ENCODE data around the gene EPB41.
A peak's percentile ranks its signal among the peaks of the same experiment; 100 is the strongest.
"Not testable (repeated sequence)": the region's sequence is repeated elsewhere in the genome, so short reads cannot be mapped to it uniquely, and the experiment has no call there.

The EPB41 gene

GRCh38 chr1:28928314-28928941 is 14.1 kb downstream of the EPB41 start:
- no peak for DNase-seq

- DNase-seq: no peak
Measured at GRCh38 chr1:28933277-28933676, 18.9 kb downstream of the EPB41 start.

GRCh38 chr1:28933918-28934317 is 19.5 kb downstream of the EPB41 start:
- DNase-seq: no peak

DNA sequence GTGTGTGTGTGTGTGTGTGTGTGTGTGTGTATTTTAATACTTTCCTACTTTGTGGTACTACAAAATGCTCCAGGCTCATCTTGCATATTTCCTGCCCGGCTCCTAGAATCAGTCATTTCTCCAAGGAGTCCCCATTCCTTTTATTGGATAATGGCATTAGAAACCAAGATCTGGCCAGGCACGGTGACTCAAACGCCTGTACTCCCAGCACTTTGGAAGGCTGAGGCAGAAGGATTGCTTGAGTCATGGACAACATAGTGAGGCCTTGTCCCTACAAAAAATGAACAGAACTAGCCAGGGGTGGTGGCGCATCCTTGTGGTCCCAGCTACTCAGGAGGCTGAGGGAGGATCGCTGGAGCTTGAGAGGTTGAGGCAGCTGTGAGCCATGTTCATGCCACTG is 20.3 kb downstream of the EPB41 start:
- DNase-seq: peak; percentile 23

- DNase-seq: no peak
Measured at GRCh38 chr1:28935293-28935692, 20.9 kb downstream of the EPB41 start.

DNA sequence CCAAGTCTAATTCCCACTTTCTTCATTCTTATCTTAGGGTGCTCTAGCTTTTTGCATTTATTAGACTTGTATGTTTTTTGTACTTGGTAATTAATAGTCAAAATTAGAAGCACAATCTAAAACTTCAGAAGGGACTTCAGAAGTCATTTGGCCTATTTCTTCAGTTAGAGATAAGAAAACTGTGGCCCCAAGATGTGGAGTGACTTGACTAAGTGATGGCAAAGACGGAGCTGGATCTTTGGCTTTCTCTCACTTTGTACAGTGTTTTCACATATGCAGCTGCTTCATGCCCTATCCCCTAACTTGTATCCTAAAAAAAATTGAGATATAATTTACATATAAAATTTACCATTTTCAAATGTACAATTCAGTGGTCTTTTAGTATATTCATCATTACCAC is 21.7 kb downstream of the EPB41 start:
- no peak for DNase-seq

DNA sequence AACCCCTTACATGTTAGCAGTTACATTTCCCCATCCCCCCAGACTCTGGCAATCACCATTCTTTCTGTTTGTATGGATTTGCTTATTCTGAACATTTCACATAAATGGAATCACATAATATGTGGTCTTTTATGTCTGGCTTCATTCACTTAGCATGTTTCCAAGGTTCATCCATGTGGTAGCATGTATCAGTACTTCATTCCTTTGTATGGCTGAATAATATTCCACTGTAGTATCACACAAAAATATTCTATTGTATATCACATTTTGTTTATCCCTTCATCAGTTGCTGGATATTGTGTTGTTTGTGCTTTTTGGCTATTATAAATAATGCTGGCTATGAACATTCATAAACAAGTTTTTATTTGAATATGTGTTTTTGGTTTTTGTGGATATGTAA is 22.2 kb downstream of the EPB41 start:
- DNase-seq: no peak

GRCh38 chr1:28943581-28943980 is 29.2 kb downstream of the EPB41 start:
- DNase-seq: not testable (repeated sequence)

DNA sequence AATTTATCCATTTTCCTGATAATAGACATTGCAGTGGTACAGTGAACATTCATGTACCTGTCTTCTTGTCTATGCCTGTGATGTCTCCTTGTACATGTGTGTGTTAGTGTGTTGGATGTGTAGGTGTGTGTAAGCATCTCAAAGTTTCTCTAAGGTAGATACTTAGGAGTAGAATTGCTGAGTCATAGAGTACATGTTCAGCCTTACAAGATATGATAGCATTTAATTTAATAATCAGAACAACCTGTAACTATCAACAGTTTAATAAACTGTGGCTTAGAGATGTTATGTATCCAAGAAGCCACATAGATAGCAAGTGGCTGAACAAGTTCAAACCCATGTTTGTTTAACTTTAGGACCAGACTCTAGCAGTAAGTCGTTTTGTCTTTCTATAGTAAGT is 35.6 kb downstream of the EPB41 start:
- DNase-seq: no peak

- no peak for DNase-seq
Measured at GRCh38 chr1:28950449-28950848, 36.1 kb downstream of the EPB41 start.

DNA sequence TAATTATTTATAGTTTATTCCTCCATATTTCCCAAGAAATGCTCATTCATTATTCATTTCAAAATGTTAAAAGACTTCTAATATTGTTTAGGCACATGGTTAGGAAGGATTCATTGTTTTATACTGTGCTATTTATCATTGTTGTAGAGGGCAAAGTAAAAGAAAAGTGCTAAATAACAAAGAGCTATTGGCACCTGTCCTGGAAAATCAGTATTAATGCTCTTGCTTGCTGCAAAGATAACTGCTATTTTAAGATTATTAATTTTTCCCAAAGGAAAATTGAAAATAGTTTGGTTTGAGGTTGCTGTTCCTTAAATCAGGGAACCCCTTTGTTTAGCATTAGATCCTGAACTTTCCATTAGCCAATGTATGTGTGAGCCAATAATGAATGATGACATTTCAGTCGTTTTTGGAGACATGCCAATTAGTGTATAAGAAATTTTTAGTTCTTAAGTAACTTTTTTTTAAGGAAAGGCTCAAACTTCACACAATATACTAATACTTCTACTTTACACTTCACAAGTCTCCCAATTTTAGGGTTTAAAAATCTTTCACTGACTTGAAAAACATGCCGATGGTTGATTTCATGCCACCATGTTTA is 39.9 kb downstream of the EPB41 start:
- no peak for DNase-seq

GRCh38 chr1:28956038-28956464 is 41.7 kb downstream of the EPB41 start:
- no peak for DNase-seq

- DNase-seq: not testable (repeated sequence)
Measured at GRCh38 chr1:28962114-28962831, 47.9 kb downstream of the EPB41 start.

- no peak for DNase-seq
Measured at GRCh38 chr1:28965271-28965870, 51.0 kb downstream of the EPB41 start.

DNA sequence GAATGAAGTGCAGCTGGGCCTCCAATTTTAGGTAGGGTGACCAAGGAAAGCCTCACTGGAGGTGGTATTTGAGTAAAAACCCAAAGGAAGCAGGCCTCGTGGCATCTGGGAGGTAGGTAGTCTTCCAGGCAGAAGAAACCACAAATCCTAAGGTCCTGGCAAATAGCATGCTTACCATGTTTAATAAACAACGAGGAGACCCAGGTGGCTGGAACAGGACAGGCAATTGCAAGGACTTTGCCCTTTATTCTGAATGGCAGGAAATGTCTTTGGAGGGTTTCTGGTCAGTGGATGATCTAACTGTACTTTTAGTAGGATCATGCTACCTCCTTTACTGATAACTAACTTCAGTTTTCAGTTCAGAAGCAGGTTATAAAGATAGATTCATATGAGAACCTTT is 52.2 kb downstream of the EPB41 start:
- no peak for DNase-seq

DNA sequence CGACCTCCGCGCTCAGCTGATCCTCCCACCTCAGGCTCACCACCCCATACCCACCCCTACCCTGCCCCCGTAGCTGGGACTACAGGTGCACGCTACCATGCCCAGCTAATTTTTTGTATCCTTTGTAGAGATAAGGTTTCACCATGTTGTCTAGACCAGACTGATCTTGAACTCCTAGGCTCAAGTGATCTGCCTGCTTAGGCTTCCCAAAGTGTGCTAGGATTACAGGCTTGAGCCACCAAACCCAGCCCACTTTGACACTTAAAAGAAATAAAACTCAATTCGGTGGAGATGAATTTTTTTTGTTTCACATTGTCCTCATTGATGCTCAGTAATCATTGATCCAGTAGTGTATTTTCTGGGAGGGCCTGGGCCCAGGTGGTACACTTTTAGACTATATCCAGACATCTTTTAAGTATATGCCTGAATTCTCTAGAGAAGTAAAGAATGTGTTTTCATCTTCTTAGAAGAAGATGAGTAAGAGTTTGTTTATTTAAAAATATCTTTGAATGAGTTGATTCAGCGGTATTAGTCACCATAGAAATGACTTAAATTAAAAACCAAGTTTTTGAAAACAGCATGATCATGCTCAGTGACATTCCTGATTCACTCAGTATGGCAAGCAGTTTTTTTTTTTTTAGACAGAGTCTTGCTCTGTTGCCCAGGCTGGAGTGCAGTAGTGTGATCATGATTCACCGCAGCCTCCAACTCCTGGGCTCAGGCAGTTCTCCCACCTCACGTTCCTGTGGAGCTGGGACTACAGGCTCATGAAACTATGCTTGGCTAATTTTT is 57.8 kb downstream of the EPB41 start:
- DNase-seq: peak; percentile 95

DNA sequence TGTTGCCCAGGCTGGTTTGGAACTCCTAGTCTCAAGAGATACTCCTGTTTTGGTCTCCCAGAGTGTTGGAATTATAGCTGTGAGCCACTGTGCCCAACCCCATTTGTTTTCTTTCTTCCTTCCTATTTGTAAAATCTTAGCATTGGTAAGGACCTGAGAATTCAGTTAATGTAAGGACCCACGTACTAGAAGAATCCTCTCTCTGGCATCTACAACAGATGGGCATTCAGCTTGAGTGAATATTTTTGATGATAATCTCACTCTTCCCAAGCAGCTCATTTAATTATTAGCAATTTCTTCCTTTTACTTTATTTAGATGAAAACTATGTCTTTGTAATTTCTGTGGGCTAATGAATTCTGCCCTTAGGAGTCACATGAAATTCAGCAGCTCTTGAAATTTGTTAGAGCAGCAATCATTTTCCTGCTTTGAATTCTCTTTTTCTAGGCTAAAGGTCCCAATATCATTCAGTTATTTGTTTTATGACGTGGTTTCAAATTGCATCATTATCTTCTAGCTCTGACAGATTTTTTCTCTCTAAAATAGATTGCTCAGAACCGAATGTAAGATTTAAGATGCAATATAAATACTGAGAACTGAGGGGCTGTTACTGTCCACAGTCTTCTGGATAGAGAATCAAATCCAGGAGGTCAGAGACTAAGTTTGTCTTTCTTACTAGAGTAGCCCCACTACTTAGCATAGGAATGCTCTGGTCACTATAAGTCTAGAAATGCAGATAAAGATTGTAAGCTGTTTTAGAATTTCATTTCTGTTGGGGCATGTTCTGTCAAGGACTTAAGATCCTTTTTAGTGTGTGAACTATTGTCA is 59.4 kb downstream of the EPB41 start:
- DNase-seq: peak; percentile 48

DNA sequence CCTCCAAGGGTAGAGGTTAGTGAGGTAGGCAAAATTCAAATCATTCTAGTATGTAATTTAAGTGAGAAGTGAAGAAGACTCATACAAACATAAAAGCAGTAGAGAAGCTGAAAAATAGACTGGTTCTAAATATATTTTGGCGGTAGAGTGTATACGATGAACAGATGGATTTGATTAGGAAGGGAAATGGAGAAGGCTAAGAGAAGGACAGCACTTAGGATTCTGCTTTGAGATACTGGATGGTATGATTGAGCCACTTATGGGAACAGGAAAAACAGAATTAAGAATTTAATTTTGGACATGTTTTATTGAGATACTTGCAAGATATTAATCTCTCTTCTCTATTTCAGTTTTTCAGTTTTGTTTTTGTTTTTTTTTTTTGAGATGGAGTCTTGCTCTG is 60.1 kb downstream of the EPB41 start:
- DNase-seq: peak; percentile 20

- DNase-seq: peak; percentile 23
Measured at GRCh38 chr1:28976248-28976647, 61.9 kb downstream of the EPB41 start.

DNA sequence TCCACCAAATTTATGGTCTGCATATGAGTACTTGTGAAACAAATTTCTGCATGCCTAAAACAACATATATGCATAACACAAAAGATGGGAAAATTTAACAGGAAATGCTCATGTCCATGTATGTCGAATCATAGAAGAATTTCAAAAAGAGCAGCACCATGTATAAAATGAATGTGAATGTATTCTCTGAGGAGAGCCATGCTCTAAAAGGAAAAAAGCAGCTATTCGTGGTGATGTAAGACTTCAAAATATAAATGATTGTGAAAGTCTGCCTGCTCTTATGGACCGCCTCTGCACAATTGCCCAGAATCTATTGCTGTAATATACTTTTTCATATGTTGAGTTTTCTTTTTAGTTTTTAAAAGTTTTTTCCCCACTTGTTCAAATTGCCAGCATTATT is 66.8 kb downstream of the EPB41 start:
- no peak for DNase-seq

DNA sequence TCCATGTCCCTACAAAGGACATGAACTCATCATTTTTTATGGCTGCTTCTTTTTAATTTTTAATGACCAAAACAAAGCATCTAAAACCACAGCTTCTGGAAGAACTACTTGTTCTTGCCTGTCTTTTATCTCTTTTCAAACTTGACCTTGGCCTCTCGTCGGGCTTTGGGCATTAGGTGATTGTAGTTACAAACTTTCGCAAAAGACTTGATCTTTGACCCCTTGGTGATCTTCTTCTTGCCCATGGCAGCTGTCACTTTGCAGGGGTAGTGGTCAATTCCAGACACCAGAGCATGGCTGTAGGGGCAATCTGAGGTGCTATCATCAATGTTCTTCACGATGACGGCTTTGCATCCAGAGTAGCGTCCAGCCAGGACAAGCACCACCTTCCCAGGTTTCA is 67.8 kb downstream of the EPB41 start:
- DNase-seq: no peak

DNA sequence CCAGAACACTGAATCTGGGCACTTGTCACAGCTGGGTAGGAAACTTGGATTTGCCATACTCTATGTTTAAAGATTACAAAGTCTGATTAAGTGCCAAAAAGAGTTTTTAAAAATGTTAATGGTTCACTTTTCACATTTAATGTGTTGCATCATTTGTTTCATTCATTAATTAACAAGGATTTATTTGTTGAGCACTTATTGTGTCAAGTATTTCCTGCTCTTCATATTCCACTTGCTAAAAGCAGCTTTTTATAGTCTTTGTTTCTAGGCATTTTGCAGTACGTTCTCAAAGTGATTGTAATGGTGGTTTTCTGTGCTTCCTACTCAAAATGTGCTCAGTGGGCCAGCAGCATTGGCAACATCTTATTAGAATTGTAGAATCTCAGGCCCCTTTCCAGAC is 68.7 kb downstream of the EPB41 start:
- DNase-seq: no peak
